Spleen (tissue), 7 donors: ENCODE data around the gene FAM120B.

ENCODE experiments used
- CTCF ChIP-seq, 11 experiments: fragments of 200-600 bp in 7 of 11; fragments of 450-650 bp in 4 of 11; sonication (generic) in 4 of 11; IDR thresholded peaks in 8 of 11; conservative IDR thresholded peaks in 3 of 11; 1 replicate in 7 of 11; 2 replicates in 4 of 11; pipeline versions ENCODE4 v1.4.0 to v1.8.0; 2016 to 2021; ENCODE audit warnings: antibody characterized with exemption in 11 of 11, inconsistent platforms in 4 of 11, mild to moderate bottlenecking in 1 of 11
- POLR2AphosphoS5 ChIP-seq, 3 donors: sonication (generic); formaldehyde crosslinking; IDR thresholded peaks; one replicate each; pipeline ENCODE4 v1.5.1; 2017; ENCODE audit warnings: antibody characterized with exemption in 3 of 3
- donor health status: DM: no; HTN: no; CAD: no; lungs with moderate emphysema.
- donor health status: DM: no; HTN: no; CAD: no.
- donor health status: DM: no; HTN: no; CAD: no.

GRCh38 chr6:170311696-170312095, 5.1 kb downstream of the FAM120B start:
- no peak for TF ChIP-seq CTCF (IDR thresholded peaks at IDR 0.05 in 8 of 11, conservative IDR thresholded peaks at IDR 0.05 in 3 of 11)
- TF ChIP-seq POLR2AphosphoS5 (IDR thresholded peaks at IDR 0.05): no peak
